NCI-H774 (cell line): ENCODE data around the gene CDH22.

Experiments
- DNase-seq: peaks from one replicate; lab custom pipeline; 2025; lab: John Stamatoyannopoulos, UW

CDH22 gene

GRCh38 chr20:46169245-46170171 is 138.8 kb downstream of the CDH22 start:
- no peak for DNase-seq

GRCh38 chr20:46168438-46168837 is 139.9 kb downstream of the CDH22 start:
- DNase-seq = no peak

DNA sequence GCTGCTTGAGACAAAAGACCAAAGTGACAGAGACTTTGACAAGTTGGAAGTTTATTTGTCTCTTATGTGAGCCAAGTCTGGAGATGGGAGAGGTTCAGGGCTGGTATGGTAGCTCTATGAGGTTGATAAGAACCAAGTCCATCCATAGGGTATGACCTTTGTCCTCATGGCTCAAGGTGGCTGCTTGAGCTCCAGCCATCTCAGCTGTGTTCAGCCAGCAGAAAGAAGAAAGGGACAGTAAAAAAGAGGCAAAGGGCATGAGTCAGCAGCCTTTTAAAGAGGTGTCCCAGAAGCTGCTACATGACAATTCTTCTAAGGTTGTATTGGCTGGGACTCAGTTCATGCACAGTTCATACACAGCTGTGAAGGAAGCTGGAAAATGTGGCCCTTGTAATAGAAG is 141.2 kb downstream of the CDH22 start:
- no peak for DNase-seq

GRCh38 chr20:46164254-46164653 is 144.0 kb downstream of the CDH22 start:
- no peak for DNase-seq

DNA sequence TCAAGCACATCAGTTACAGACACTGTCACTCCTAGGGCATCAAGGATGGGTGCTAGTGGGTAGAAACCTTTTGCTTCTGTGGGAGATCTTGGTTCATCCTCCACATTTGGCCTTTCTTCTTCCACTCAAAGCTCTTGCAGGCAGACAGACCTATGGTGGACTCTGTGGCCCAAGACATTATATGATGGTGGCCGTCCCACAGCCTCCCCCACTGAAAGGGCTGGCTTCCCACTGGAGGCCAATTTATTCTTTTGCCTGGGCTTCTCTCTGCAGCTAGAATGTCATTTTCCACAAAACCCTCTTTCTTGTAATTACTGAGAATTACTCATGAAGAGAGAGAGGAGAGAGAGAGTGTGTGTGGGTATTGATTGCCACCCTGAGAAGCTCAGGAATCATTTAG is 146.4 kb downstream of the CDH22 start:
- DNase-seq = no peak

DNA sequence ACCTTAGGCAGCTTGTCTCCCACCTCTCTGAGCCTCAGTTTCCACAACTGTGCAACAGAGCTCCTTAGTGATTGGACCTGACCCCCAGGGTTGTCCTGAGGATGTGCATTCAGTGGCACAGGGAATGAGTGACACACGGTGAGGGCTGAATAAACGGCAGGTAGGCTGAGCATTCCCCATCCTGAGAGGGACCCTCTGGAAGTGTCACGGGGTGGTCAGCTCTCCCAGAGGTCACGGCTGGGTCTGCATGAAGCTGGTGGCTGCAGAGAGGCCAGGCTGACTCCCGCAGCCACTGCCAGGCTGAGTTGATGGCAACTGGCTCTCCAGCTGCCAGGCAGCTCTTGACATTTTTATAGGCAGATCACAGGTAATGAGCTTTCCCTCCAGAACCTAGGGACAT is 147.6 kb downstream of the CDH22 start:
- no peak for DNase-seq

DNA sequence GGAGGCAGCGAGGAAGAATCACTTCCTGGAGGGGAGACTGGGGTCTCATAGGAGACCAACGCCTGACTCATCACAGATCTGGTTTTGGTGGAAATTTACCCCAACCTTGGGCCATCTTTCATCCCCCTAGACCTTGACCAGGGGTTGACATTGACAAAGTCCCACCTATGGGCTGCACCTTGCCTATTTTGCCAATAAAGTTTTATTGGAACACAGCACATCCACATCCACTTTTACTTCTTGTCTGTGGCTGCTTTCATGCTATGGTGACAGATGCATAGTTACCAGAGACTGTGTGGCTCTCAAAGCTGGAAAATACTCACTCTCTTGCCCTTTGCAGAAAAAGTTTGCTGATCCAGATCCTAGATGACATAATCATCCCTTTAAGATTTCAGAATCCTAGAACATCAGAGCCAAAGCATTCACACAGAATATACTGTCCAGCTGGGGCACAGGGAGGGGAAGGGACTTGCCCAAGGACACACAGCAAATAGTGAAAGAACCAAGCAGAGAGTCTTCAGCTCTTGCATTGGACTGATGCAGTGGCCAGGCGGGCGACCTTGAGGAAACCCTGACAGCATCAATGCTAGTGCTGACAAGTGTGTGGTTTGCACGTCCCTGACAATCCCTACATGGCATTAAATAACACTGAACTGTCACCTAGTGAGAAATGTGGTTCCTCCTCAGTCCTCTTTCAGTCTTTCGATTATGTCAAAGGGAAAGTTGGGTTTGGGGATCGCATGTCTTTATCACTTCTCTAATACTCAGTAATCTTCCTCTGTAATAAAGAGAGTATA is 149.0 kb downstream of the CDH22 start:
- DNase-seq = no peak

DNA sequence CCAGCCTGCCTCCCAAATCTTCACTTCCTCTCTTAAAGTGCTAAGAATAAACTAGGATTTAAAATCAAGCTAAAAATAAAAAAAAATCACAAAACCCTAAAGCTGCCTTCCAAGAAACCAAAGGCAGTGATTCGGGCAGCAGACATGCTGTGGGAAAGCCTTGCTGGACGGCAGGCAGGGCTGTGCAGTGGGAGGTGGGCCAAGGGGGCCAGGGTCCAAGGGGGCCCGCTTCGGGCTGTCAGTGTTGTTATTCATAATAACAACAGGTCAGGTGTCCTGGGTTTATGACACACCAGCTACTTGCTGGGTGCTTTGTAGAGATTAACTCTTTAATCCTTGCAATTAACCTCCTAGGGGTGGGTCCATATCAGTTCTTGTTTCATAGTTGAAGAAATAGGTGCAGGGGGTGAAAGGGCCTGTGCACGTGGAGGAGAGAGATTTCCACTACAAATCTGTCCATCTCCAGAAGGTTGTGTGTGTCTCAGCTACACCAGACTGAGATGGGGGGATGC is 149.8 kb downstream of the CDH22 start:
- no peak for DNase-seq

DNA sequence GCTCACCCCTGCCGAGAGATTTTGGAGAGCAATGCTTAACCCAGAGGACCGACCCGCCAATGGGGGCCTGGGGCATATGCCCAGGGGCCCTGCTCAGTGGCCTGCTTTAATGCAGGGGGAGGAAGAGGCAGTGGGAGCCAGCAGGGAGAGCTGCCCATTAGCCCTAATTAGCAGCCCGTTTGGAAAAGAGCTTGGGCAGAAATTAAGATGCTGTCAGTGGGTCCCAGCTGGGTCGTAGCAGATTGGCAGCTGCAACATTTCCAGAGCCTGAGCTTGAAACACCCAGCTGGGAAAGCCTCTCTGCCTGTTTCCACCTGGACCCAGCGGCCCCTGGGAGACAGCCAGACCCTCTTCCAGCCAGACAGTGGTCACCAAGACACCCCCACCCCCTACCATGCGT is 150.7 kb downstream of the CDH22 start:
- DNase-seq = no peak

- DNase-seq = no peak
Observed at GRCh38 chr20:46157076-46157592, 151.2 kb downstream of the CDH22 start.

- DNase-seq = no peak
Observed at GRCh38 chr20:46156065-46156464, 152.2 kb downstream of the CDH22 start.

DNA sequence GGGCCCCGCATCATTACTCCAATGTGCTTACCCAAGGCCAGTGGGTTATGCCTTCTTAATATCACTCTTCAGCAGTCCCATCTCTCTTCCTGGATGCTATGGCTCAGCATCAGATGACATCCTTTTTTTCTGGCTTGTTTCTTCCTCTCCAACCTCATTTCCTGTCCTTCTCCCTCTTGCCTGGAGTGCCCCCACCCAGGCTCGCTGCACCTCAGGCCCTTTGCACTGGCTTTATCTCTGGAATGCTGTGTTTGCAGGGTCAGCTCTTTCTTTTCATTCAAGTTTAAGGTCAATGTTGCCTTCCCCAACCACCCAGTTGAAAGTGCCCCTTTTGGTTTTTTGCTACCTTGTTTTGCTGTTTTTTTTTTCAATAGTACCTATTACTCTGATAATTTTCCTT is 153.5 kb downstream of the CDH22 start:
- no peak for DNase-seq

- no peak for DNase-seq
Observed at GRCh38 chr20:46154305-46154704, 154.0 kb downstream of the CDH22 start.

- no peak for DNase-seq
Observed at GRCh38 chr20:46152824-46153586, 155.3 kb downstream of the CDH22 start.

- DNase-seq = no peak
Observed at GRCh38 chr20:46151936-46152335, 156.4 kb downstream of the CDH22 start.

GRCh38 chr20:46150943-46151342 is 157.4 kb downstream of the CDH22 start:
- DNase-seq = no peak

- no peak for DNase-seq
Observed at GRCh38 chr20:46148313-46149208, 159.7 kb downstream of the CDH22 start.

DNA sequence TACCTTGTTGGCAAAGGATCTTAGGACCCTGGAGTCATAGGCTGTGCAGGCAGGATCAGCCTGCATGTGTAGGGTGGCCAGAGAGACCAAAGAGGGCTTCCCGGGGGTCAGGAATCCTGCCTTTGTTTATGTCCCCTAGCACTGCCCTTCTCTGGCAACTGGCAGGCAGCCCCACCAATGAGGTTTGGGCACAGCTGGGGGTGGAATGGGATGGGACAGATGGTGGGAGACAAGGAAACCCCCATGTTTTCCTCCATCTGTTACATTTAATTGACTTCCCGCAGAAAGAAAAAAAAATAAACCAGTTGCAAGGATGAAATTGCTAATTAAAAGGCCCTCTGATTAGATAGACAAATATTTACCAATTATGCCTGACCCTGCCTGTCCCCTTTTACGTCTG is 162.6 kb downstream of the CDH22 start:
- DNase-seq = no peak

- DNase-seq = no peak
Observed at GRCh38 chr20:46144432-46145025, 163.8 kb downstream of the CDH22 start.

GRCh38 chr20:46142124-46142523 is 166.2 kb downstream of the CDH22 start:
- no peak for DNase-seq
